ENCODE results near the gene ATP11C.
"Not testable (repeated sequence)": the region's sequence is repeated elsewhere in the genome, so short reads cannot be mapped to it uniquely, and the experiment has no call there.

ATP11C gene

DNA sequence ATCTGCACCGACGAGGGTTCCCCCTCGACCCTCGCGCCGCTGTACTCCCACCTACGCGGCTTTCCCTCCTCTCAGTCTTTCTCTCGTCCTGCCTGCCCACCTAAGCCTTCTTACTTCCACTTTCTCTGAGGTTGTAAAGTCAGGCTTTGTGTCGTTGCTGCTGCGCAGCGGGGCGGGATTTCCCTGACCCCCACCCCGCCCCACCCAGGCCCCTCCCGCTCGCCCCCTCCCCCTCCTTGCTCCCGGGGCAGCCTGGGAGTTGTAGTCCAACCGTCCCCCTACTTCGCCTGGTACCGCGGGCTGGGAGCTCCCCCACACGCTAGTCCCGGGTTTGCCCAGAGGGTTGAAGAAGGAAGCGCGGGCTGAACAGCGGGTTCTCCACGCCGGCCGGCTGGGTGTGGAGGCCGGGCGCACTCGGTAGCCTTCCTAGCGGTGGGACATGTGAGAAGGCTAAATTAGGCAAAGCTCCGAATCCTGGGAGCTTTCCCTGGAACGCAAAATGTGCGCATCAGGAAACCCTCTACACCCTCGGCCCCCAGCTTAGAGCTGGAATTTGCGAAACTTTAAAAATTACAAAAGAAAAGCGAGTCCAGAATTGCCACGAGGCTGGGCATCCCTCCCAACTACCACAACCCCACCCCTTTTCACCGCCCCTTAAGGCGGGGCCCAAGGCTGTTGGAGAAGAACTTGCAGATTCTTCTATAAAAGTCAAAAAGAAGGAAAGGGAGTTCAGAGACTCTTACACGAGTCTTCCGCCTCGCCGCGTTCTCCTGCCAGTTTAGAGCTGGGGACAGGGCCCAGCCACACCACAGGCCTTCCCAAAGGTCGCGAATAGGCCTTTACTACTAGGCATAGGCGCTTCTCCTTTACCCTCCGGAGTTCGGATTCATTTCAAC is at the start of gene ATP11C:
Gene ATP11C, minus strand, starts transcription at position 153 of the 896 bp plus-strand sequence. CDS start 1,011 bp downstream, outside the sequence.
- peak; percentile 86 for DNase-seq

DNA sequence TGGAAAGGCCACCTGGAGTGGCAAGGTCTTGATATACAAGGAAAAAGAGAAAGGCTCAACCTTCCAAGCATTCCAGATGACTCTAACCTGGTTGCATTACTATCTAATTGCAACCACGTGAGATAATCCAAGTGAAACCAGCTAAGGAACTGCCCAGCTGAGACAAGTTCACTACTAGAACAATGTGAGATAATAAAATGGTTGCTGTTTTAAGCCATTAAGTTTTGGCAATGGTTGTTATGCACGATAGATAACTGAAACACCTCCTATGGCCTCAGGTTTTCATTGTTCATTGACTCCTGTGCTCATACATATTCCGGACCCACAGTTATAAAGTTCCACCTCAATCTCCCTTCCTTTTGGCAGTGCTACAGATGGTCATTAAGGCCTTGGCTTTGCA is 41.6 kb upstream of the ATP11C start:
- DNase-seq, result no peak

DNA sequence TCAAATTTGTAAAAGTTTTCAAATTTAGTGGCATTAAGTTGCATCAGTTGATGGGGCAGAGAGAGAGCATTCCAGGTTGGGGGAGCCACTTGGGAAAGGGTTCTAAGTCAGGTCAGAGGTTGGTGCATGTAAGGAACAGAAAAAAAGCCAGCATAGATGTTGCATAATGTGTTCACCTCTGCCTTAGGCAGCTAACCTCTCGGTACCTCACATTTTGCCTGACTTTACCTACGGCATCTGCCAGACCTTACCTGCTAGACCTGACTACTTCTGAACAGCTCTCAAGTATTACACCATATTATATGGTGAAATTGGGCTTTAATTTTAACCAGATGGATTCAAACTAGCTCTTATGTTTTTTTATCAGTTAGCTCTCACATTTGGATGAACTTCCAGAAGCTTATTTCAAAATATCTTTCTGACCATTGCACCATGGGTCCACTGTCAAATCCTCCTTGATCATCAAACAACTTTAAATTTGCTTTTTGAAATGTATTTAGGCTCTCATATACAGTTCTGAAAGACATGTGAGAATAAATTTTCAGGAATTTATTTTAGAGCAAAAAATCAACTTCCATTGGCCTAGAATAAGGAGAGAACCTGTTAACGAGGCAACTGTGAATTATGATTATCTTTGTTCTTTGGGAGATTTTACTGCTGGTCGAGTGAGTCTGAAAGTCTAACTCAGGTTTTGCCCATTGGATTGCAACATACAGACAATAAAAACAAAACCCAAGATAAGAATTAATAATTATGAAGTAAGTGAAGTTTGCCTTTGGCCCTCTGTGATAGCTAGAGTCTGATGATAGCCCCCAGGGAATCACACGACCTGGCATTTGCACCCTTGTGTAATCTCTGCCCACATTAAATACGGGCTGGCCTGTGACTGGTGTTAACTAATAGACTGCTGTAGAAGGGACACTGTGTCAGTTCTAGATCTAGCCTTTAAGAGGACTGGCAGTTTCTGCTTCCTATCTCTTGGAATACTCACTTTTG is 40.1 kb upstream of the ATP11C start:
- no peak for DNase-seq

DNA sequence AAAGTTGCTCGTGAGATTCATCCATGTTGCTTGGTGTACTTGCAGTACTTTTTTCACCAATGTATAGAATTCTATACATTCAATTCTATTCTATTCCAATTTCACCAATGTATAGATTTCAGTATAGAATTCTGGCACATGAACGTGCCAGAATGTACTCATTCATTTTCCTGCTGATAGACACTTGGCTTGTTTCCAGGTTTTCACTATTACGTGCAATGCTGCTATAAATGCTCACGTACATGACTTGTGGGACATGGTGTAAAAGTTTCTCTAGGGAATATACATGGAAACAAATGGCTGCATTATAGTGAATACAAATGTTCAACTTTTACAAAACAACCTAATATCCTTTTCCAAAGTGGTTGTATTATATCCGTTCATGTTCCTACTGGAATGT is 39.3 kb upstream of the ATP11C start:
- no peak for DNase-seq

DNA sequence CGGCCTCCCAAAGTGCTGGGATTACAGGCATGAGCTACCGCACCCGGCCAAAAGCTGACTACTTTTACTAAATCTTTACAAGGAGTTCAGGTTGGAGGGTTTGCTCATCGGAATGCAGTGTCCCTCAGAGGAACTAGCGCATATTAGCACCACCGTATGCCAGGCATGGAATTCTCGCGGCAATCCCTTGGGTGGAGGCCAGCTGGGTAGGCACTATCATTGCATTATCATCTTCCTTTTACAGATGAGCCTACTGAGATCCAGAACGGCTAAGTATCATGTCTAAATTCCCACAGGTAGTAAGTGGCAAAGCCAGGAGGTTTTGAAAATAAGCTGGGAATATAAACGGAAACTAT is 38.5 kb upstream of the ATP11C start:
- no peak for DNase-seq

DNA sequence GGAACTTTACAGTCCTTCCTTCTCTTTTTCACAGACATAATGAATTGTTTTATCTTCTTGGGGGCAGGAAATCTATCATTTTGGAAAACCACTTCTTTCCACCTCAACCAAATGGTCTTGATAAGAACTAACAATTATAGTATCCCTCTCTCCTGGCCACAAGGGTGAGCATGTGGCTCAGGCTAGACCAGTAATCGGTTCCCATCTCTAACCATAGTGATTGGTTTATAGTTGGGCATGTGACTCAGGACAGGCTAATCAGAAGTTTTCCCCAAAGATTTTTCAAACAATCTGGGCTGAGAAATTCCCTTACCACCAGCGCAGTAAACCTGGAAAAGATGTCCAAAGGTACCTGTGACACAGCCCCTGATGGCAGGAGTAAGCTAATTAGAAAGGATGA is 36.4 kb upstream of the ATP11C start:
- DNase-seq, result no peak

DNA sequence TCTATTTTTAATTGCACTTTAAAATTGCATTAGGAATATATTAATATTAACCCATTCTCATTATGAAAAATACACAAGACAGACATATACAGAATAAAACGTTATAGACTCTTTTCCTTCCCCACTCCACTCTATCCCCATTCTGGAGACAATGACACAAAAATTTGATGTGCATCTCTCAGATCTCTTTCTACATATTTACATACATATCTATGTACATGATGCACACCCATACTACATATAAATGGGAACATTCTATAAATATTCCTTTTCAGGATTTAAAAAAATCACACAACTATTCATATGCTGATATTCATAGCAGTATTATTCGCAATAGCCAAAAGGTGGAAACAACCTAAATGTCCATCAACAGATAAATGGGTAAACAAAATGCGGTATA is 34.9 kb upstream of the ATP11C start:
- no peak for DNase-seq

DNA sequence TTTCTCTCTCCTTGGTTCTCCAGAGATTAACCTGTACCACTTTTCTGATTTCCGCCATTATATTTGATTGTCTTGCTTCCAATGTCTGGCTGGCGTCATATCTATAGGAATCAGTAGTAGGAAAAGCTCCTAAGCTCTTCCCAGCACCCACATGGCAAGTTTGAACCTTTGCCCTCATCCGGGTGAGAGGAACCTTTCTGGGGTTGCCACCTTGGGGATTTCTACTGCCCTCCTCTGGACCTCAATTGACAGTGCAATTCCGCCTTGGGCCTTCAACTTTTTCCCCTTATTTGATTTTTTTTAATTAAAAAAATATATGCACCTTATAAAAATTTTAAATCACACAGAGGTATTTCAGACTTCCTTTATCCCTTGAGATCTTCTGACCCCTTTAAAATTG is 34.4 kb upstream of the ATP11C start:
- DNase-seq, result no peak

DNA sequence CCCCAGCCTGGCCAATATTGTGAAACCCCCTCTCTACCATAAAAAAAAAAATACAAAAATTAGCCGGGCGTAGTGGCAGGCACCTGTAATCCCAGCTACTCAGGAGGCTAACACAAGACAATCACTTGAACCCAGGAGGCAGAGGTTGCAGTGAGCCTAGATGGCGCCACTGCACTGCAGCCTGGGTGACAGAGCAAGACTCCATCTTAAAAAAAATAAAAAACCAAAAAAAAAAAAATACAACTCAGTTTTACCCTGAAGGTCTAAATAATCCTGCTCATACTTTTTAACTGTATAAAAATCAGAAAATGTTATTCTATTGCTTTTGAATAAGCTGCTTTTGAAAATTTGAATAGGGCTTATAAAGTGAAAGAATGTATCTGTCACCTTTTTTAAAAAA is 33.3 kb upstream of the ATP11C start:
- peak; percentile 0 for DNase-seq

DNA sequence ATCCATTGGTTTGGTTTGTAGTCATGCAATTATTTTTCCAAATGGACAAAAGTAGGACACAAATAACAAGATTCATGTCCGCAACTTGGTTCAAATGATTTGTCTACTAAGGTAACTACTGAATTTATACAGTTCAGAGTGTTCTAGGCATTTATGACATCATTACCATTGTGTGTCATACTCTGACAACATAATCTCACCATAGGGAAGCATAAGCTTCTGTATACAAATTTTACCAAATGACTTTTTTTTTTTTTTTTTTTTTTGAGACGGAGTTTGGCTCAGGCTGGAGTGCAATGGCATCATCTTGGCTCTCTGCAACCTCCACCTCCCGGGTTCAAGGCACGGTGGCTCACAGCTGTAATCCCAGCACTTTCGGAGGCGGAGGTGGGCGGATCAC is 32.6 kb upstream of the ATP11C start, which contains the start of gene CXorf66:
Gene CXorf66, minus strand, starts transcription at position 101 of the 400 bp plus-strand sequence. Its CDS starts 25 bp downstream, at position 76.
- no peak for DNase-seq

DNA sequence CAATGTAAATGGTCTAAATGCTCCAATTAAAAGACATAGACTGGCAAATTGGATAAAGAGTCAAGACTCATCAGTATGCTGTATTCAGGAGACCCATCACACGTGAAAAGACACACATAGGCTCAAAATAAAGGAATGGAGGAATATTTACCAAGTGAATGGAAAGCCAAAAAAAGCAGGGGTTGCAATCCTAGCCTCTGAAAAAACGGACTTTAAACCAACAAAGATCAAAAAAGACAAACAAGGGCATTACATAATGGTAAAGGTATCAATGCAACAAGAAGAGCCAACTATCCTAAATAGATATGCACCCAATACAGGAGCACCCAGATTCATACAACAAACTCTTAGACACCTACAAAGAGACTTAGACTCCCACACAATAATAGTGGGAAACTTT is 28.2 kb upstream of the ATP11C start:
- not testable (repeated sequence) for DNase-seq

DNA sequence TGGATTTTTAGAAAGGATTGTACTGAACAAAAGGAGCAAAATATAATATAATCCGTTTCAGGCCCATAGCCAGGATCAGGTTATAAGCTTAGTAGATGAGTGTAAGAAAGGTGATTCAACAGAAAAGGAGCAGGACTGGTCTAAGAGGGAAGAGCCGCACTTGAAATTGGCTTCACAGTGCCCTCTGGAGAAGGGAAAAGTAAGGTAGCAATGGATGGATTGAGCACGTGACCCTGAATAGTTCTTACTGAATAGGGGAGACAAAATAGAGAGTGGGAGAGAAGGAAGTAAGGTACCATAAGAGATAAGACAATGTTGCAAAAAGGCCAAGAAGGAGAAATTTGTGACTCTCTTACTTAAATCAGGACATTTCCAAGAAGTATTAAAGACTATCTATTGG is 16.9 kb upstream of the ATP11C start:
- no peak for DNase-seq

DNA sequence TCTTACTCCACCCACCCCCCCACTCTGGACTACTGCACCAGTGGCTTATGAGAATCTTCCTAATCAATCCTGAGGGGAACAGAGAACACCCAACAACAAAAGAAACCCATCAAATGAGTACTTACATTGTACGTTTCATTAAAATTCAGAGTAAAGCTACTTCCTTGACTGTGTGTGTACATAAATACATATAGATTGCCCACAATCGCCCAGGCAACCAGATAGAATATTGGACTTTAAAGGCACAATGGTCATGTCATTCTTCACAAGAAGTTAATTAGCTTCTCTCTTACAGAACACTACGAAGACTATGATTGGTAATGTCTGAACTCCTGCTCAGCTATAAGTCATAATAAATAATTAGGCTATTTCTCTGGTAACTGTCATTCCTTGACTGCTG is 12.2 kb upstream of the ATP11C start:
- no peak for DNase-seq

DNA sequence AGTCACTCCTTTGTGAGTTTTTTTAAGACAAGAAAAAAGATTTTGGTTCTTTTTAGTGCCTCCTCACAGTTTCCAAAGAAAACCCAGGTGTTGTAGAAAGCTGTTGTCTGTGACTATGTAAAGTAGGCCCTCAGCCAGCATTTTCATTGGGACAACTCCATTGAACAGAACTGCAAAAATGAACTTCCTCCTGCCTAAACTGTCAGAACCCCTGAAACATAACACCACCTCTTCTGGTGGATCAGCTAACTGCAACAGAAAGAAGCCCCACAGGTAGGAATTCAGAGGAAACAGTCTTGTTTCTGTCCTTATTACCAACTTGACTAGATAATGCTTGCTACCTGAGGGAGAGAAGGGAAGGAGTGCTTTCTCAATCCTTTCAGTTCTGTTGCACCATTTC is 3.4 kb upstream of the ATP11C start:
- no peak for DNase-seq

DNA sequence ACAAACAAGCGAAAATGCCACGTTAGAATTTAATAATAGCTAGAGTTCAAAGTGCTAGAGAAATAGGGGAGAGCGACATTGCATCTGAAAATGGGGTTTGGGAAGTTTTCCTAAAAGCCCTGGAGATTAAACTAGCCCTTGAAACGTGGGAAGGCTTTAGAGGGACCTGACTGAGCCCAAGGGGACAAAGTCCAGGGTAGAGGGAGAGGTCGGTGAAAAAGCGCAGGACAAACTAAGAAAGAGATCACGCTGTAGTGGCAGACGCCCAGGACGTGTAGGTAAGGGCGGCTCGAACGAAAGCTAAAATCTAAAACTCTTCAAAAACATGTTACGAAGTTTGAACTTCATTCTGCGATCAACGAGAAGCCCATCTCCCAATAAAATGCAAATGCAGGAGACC is 1.1 kb upstream of the ATP11C start:
- no peak for DNase-seq

DNA sequence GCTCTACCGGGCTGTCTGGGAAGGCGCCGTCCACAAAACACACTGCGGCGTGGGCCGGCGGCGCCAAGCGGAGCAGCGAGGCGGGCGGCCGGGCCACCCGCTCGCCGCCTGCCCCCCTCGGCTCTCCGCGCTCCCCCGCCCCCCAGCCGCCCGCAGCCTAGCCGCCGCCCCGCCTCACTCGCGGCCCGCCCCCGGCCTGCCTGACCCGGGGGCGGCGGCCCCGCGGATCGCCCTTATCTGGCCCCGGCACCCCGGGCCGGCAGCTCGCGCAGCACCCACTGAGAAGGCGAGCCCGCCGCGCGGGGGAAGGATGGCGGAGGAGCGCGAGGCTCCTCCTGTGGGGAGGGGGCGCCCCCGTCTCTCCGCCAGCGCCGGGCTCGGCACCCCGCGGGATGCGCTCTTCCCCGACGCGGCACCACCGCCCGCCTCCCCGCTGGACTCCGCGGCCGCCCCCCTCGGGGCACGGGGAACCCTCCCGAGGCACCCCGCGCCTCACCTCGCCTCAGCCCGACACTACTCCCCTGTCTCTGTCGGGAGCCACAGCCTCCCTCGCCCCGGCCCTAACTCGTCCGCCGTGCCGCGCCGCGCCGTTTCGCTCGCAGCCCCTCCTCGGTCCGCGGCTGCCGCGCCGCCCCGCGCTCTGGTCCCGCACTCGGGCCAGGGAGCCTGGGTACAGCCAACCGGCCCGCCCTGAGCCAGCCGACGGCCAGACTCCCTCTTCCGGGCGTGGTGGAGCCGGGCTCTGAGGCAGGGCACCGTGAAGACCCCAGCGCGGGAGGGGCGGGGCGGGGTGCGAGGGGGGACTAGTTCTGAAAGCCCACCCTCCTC is 566 bp downstream of the ATP11C start:
- DNase-seq, result peak; percentile 56

DNA sequence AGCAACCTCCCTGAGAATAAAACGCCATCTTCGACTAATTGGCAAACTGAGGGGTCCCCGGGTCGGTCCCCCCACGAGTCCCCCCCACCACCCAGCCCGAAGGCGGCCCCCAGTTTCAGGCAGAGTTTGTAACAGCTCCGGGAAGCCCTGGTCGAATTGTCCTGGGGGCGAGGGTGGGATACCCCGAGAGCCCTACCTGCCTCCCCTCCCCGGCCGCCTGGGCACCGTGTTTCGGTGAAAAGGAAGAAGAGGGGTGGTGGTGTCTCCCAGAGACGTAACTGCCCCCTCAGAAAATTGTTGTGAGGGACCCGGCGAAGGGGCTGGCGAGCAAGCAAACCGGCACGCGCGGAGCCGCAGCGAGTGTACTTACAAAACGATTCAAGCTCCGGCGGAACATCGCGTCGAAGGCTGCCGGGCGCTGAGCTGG is 1.2 kb downstream of the ATP11C start:
- DNase-seq, result no peak

DNA sequence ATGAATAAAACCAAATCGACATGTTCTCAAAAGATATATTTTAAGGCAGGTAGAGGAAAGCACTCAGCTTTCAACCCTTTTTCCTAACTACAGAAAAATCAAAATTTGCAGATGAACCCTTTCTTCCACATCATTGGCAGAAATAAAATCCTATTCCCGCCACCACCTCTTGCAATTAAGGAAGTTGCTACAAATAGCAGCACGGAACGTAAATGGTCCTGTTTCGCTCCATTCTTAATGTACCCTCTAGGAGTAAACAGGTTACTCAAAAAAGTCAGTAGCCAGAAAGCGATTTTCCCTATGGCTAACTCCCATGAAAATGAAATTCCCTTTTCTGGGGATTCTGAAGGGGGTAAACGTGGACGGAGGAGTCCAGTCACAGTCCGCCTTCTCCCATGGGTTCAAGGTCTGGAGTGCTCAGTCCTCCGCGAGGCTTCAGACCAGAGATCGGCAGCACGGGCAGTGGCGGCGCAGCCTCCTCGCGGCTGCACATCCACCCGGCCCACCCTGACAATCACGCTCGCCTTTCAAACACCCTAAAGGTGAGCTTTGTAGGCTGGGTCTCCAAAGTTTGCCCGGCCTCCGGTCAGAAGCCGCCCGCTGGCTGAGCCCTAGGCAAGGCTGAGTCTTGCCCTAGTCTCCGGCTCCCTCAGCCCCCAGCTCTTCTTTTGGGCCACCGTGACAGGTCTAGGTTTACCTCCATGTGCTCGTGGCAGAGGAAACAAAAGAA is 1.8 kb downstream of the ATP11C start:
- peak; percentile 13 for DNase-seq

DNA sequence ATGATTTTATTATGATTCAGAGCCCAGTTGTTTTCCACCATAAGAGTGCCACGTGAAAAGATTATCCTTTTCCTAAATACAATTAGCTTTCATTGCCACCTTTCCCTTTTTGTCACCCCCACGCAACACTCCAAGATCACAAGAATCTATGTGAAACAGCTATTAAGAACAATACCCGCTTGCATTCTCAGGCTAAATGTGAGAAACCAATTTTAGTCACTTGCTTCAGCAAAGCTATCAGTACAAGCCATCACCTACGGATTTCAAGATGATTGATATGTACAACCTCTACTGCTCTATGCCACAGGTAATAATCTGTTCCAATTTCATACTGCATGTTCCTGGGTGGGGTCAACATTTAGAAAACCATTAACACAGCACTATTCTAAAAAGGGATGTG is 2.5 kb downstream of the ATP11C start:
- DNase-seq, result no peak

DNA sequence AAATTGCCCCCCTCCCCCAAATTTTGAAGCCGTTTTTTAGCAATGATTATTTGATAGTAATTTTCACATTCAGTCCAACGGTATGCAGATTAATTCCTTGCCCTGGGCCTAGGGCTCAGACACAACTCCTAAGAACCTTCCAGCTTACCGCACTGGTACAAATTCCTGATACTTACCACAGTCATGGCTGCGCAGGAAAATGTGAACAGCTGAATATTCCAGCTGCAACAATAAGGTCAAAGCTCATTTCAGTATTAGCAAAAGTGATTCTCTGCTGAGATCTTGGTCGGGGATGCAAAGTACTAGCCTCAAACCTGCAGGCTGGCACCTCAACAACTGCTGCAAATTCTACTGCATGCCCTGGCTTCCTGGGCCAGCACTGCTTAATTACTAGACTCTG is 3.0 kb downstream of the ATP11C start:
- DNase-seq, result no peak

DNA sequence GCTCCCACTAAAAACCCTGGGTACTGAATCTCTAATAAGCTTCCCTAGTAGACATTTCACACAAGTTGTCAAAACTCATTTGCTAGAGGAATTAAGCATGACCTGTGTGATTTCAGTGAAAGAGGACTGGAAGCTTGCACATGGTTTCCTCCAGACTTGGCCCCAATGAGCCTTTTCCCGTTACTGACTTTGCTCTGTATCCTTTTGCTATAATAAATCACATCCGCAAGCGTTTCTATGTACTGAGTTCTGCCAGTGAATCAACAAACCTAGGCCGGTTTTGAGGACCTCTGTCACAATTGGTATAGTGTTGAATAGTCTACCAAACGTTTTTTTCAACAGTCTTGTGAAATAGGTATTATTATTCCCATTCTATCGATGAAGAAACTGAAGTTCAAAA is 8.2 kb downstream of the ATP11C start:
- no peak for DNase-seq
